ENCODE data around the gene CD180.

CD180 gene

GRCh38 chr5:67156976-67157583 lies 39.5 kb downstream of the CD180 start:
- CTCF ChIA-PET: interaction anchor here (0.6 to 1.1 kb wide), 3 partner anchors 50 to 1026 kb away, joined by 3 to 5 read pairs (median 3); no protein-coding TSS in a partner anchor
- POLR2A ChIA-PET: no interaction called here
- peak; percentile 46 for DNase-seq (ENCODE audit: extremely low spot score)
- TF ChIP-seq, protein P1, sequence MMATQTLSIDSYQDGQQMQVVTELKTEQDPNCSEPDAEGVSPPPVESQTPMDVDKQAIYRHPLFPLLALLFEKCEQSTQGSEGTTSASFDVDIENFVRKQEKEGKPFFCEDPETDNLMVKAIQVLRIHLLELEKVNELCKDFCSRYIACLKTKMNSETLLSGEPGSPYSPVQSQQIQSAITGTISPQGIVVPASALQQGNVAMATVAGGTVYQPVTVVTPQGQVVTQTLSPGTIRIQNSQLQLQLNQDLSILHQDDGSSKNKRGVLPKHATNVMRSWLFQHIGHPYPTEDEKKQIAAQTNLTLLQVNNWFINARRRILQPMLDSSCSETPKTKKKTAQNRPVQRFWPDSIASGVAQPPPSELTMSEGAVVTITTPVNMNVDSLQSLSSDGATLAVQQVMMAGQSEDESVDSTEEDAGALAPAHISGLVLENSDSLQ (IDR thresholded peaks at IDR 0.05): 0 out of 2 replicates have a peak, but pooled peaks have one; percentile 35
- TF ChIP-seq SP1 (IDR thresholded peaks at IDR 0.05) (no peak), FOXM1 (IDR thresholded peaks at IDR 0.05; ENCODE audit: borderline replicate concordance) (no peak)

- CTCF ChIA-PET: no interaction called here
- TF ChIP-seq ELF4 (IDR thresholded peaks at IDR 0.05) (no peak), BHLHE40 (IDR thresholded peaks at IDR 0.05; ENCODE audit: borderline replicate concordance) (no peak), SP1 (IDR thresholded peaks at IDR 0.05) (no peak), NFRKB (IDR thresholded peaks at IDR 0.05) (no peak), FOXK2 (IDR thresholded peaks at IDR 0.05) (no peak), ARNT (IDR thresholded peaks at IDR 0.05) (no peak), ZNF384 (IDR thresholded peaks at IDR 0.05) (no peak), FOXM1 (IDR thresholded peaks at IDR 0.05; ENCODE audit: borderline replicate concordance) (no peak)
- TF ChIP-seq, protein P1 (IDR thresholded peaks at IDR 0.05): no peak
- POLR2A ChIA-PET: no interaction called here
- DNase-seq (ENCODE audit: extremely low spot score): no peak
Observed at GRCh38 chr5:67154556-67155206, 41.9 kb downstream of the CD180 start.

DNA sequence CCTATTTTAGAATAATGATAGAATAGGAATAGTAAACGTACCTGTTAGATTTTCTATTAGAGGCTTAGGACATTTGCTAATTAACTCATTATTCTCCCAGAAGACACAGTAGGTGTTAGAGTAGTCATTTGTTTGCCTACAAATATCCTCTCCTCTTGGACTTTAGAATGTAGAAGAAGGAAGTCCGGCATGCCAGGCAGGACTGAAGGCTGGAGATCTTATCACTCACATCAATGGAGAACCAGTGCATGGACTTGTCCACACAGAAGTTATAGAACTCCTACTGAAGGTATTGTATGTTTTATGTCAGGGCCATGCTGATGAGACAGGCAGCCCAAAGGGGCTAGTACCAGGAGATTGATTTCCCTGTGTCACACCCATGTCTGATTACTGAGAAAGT lies 43.3 kb downstream of the CD180 start:
- TF ChIP-seq BHLHE40 (IDR thresholded peaks at IDR 0.05; ENCODE audit: borderline replicate concordance): no peak
- TF ChIP-seq TARDBP (IDR thresholded peaks at IDR 0.05): no peak
- TF ChIP-seq SUZ12 (IDR thresholded peaks at IDR 0.05): no peak
- no peak for TF ChIP-seq FOXA1 (IDR thresholded peaks at IDR 0.05)
- TF ChIP-seq ELF4 (IDR thresholded peaks at IDR 0.05): no peak
- TF ChIP-seq ZNF384 (IDR thresholded peaks at IDR 0.05): no peak
- TF ChIP-seq SP1 (IDR thresholded peaks at IDR 0.05): no peak
- no peak for TF ChIP-seq ARNT (IDR thresholded peaks at IDR 0.05)
- TF ChIP-seq NFRKB (IDR thresholded peaks at IDR 0.05): no peak
- no peak for TF ChIP-seq HDGF (IDR thresholded peaks at IDR 0.05; ENCODE audit: borderline replicate concordance)
- no peak for TF ChIP-seq FOXM1 (IDR thresholded peaks at IDR 0.05; ENCODE audit: borderline replicate concordance)
- TF ChIP-seq, protein P1 (IDR thresholded peaks at IDR 0.05): no peak
- no peak for TF ChIP-seq LEF1 (IDR thresholded peaks at IDR 0.05; ENCODE audit: borderline replicate concordance)
- no peak for TF ChIP-seq L3MBTL2 (conservative IDR thresholded peaks at IDR 0.05)
- no peak for TF ChIP-seq CTBP1 (IDR thresholded peaks at IDR 0.05; ENCODE audit: borderline replicate concordance)
- POLR2A ChIA-PET: no interaction called here
- CTCF ChIA-PET: no interaction called here
- DNase-seq (ENCODE audit: extremely low spot score): no peak

DNA sequence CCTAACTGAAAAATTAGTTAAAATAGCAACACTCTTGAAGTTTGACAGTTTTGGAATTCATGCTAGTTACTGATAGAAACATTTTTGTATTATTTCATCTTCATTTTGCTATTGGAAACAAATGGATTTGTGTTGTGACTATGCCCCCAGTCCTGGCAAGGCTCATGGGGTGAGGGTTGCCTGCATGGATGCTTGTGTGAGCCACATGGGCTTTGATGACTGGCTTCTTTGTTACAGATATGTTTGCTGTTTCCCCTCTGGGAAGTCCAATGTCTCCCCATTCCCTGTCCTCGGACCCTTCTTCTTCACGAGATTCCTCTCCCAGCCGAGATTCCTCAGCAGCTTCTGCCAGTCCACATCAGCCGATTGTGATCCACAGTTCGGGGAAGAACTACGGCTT lies 44.2 kb downstream of the CD180 start:
- POLR2A ChIA-PET: no interaction called here
- CTCF ChIA-PET: no interaction called here
- DNase-seq (ENCODE audit: extremely low spot score): no peak
- no peak for TF ChIP-seq BHLHE40 (IDR thresholded peaks at IDR 0.05; ENCODE audit: borderline replicate concordance)
- TF ChIP-seq L3MBTL2 (conservative IDR thresholded peaks at IDR 0.05): no peak

- no peak for TF ChIP-seq FOXK2 (IDR thresholded peaks at IDR 0.05)
- TF ChIP-seq, protein P1 (IDR thresholded peaks at IDR 0.05): no peak
- no peak for TF ChIP-seq SP1 (IDR thresholded peaks at IDR 0.05)
- TF ChIP-seq ARNT (IDR thresholded peaks at IDR 0.05): no peak
- no peak for TF ChIP-seq TARDBP (IDR thresholded peaks at IDR 0.05)
- no peak for TF ChIP-seq ZNF384 (IDR thresholded peaks at IDR 0.05)
- no peak for TF ChIP-seq BHLHE40 (IDR thresholded peaks at IDR 0.05; ENCODE audit: borderline replicate concordance)
- TF ChIP-seq SUZ12 (IDR thresholded peaks at IDR 0.05): no peak
- no peak for TF ChIP-seq LEF1 (IDR thresholded peaks at IDR 0.05; ENCODE audit: borderline replicate concordance)
- TF ChIP-seq CTBP1 (IDR thresholded peaks at IDR 0.05; ENCODE audit: borderline replicate concordance): no peak
- no peak for TF ChIP-seq FOXM1 (IDR thresholded peaks at IDR 0.05; ENCODE audit: borderline replicate concordance)
- TF ChIP-seq HDGF (IDR thresholded peaks at IDR 0.05; ENCODE audit: borderline replicate concordance): no peak
- no peak for TF ChIP-seq FOXA1 (IDR thresholded peaks at IDR 0.05)
- TF ChIP-seq NFRKB (IDR thresholded peaks at IDR 0.05): no peak
- no peak for TF ChIP-seq ELF4 (IDR thresholded peaks at IDR 0.05)
- TF ChIP-seq L3MBTL2 (conservative IDR thresholded peaks at IDR 0.05): no peak
- no peak for DNase-seq (ENCODE audit: extremely low spot score)
- CTCF ChIA-PET: interaction anchor here (0.6 to 1.3 kb wide), 2 partner anchors 19 to 335 kb away, joined by 3 to 4 read pairs; no protein-coding TSS in a partner anchor
- POLR2A ChIA-PET: no interaction called here
Observed at GRCh38 chr5:67149951-67150523, 46.6 kb downstream of the CD180 start.

Data from HEK293T (cell line).